Mammary epithelial cell (primary cell): ENCODE measurements around the gene LIMK1.
"Not testable (repeated sequence)": the region's sequence is repeated elsewhere in the genome, so short reads cannot be mapped to it uniquely, and the experiment has no call there.

Source experiments
- EZH2 ChIP-seq: IDR thresholded peaks from 2 replicates; pipeline ENCODE4 v1.6.1; 2012; ENCODE audit warnings: low read length, inconsistent platforms, borderline replicate concordance
- TF ChIP-seq, protein P1 (sequence below), 2 donors: IDR thresholded peaks in 1 of 2; conservative IDR thresholded peaks in 1 of 2; 2 replicates each; pipeline ENCODE4 v1.5.1; 2011 to 2012; ENCODE audit warnings: inconsistent platforms in 2 of 2, low read length in 2 of 2, mild to moderate bottlenecking in 2 of 2, control low read depth in 1 of 2, low read depth in 1 of 2; ENCODE audit not compliant: insufficient read depth in 1 of 2; ENCODE audit errors: extremely low read depth in 1 of 2

DNA sequence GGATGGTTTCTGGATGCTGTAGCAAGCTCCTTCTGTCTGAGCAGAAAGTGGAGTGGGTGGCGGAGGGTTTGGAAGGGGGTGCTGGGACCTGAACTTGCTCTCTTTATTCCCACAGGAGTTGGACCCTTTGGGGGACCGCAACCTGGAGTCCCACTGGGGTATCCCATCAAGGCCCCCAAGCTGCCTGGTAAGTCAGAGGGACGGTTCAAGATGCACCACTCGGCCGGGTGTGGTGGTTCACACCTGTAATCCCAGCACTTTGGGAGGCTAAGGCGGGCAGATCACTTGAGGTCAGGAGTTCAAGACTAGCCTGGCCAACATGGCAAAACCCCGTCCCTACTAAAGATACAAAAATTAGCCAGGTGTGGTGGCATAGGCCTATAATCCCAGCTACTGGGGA, 37.0 kb upstream of the LIMK1 start:
- TF ChIP-seq, protein P1, sequence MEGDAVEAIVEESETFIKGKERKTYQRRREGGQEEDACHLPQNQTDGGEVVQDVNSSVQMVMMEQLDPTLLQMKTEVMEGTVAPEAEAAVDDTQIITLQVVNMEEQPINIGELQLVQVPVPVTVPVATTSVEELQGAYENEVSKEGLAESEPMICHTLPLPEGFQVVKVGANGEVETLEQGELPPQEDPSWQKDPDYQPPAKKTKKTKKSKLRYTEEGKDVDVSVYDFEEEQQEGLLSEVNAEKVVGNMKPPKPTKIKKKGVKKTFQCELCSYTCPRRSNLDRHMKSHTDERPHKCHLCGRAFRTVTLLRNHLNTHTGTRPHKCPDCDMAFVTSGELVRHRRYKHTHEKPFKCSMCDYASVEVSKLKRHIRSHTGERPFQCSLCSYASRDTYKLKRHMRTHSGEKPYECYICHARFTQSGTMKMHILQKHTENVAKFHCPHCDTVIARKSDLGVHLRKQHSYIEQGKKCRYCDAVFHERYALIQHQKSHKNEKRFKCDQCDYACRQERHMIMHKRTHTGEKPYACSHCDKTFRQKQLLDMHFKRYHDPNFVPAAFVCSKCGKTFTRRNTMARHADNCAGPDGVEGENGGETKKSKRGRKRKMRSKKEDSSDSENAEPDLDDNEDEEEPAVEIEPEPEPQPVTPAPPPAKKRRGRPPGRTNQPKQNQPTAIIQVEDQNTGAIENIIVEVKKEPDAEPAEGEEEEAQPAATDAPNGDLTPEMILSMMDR (conservative IDR thresholded peaks at IDR 0.05 in 1 of 2, IDR thresholded peaks at IDR 0.05 in 1 of 2; ENCODE audit: extremely low read depth in 1 of 2, insufficient read depth in 1 of 2, low read depth in 1 of 2, low read length in 2 of 2) = not testable (repeated sequence)
- TF ChIP-seq EZH2 = not testable (repeated sequence)
